ENCODE measurements around the gene ITPR1.

ITPR1 gene

DNA sequence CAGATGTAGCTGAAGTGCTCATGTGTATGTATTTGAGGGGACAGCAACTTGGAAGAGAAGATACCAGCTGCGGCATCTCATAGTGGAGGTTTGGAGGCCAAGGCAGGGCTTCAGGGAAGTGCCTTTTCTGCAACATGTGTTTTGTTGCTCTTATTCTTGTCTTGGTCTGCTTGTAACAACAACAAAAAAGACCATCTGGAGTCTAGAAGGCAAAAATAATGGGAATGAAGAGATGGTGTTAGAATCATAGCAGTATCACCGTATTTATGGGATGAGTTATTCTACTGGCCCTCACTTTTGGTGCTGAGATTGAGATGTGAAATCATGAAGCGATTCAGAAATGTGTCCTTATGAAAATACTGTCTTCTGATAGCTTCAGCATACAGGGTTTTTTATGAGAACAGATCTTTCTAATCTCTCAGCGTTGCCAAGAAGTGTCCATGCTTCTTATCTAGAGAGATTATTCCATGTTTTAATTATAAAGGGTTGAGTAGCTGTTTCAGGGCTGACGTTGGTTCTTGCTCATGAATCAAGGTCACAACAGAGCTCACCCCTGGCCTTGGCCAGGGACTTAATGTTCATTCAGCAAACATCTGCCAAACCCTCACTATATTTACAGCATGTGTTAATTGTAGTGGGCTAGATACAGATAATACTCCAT, 58.0 kb downstream of the ITPR1 start (continued):
- TF ChIP-seq, protein P1, sequence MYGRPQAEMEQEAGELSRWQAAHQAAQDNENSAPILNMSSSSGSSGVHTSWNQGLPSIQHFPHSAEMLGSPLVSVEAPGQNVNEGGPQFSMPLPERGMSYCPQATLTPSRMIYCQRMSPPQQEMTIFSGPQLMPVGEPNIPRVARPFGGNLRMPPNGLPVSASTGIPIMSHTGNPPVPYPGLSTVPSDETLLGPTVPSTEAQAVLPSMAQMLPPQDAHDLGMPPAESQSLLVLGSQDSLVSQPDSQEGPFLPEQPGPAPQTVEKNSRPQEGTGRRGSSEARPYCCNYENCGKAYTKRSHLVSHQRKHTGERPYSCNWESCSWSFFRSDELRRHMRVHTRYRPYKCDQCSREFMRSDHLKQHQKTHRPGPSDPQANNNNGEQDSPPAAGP (tag by site-specific recombination; IDR thresholded peaks at IDR 0.05) = no peak
- no peak for TF ChIP-seq MEIS1 (CRISPR knock-in tag; IDR thresholded peaks at IDR 0.05; ENCODE audit: borderline replicate concordance)

DNA sequence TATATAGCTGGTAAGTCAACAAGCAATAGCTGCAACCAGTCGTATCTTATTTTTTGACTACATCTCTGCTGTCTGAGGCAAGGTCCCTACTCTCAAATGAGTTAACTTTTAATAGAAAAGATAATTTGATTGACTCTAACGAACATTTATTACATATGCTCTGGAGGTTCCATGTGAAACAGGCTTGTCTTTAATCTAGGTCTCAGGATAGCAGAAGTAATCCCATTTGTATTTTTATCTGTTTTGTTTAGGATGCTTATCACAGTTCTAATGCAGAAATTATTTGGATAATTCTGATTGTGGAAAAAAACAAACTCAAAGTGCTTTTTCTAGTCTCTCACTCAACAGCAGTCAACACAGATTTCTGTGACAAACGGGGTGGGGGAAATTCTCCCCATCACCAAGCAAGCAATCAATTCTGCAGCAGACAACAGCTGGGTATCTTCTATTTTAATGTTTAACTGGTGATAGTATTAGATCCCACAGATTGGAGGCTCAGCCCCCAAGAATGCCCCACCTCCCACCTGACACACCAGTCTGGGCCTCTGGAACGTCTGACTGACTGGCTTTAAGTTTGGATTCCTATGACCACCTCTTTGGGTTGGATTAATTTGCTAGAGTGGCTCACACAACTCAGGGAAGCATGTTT, 58.8 kb downstream of the ITPR1 start:
- H3K36me3 ChIP-seq (ENCODE audit: control insufficient read depth in 2 of 2, insufficient read depth in 1 of 2, low read length in 2 of 2) = no peaks in the 10 kb centered on the region
- TF ChIP-seq ZNF426 (tag by site-specific recombination; IDR thresholded peaks at IDR 0.05) (no peak), ZNF561 (tag by site-specific recombination; IDR thresholded peaks at IDR 0.05; ENCODE audit: borderline replicate concordance) (no peak), KLF16 (tag by site-specific recombination; IDR thresholded peaks at IDR 0.05) (no peak), ZFP3 (tag by site-specific recombination; IDR thresholded peaks at IDR 0.05; ENCODE audit: low read depth) (no peak), YY2 (tag by site-specific recombination; IDR thresholded peaks at IDR 0.05) (no peak), ZNF221 (tag by site-specific recombination; IDR thresholded peaks at IDR 0.05; ENCODE audit: borderline replicate concordance) (no peak), ZNF654 (tag by site-specific recombination; IDR thresholded peaks at IDR 0.05; ENCODE audit: low read depth) (no peak), ZNF473 (tag by site-specific recombination; IDR thresholded peaks at IDR 0.05) (no peak), ELK4 (IDR thresholded peaks at IDR 0.05; ENCODE audit: borderline replicate concordance, low read depth, low read length) (no peak), BCL11B (tag by site-specific recombination; IDR thresholded peaks at IDR 0.05; ENCODE audit: low read depth) (no peak), ZNF777 (tag by site-specific recombination; IDR thresholded peaks at IDR 0.05; ENCODE audit: borderline replicate concordance) (no peak)
- TF ChIP-seq, protein P2, sequence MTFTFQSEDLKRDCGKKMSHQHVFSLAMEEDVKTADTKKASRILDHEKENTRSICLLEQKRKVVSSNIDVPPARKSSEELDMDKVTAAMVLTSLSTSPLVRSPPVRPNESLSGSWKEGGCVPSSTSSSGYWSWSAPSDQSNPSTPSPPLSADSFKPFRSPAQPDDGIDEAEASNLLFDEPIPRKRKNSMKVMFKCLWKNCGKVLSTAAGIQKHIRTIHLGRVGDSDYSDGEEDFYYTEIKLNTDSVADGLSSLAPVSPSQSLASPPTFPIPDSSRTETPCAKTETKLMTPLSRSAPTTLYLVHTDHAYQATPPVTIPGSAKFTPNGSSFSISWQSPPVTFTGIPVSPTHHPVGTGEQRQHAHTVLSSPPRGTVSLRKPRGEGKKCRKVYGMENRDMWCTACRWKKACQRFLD (tag by site-specific recombination; IDR thresholded peaks at IDR 0.05) = no peak
- TF ChIP-seq, protein P3, sequence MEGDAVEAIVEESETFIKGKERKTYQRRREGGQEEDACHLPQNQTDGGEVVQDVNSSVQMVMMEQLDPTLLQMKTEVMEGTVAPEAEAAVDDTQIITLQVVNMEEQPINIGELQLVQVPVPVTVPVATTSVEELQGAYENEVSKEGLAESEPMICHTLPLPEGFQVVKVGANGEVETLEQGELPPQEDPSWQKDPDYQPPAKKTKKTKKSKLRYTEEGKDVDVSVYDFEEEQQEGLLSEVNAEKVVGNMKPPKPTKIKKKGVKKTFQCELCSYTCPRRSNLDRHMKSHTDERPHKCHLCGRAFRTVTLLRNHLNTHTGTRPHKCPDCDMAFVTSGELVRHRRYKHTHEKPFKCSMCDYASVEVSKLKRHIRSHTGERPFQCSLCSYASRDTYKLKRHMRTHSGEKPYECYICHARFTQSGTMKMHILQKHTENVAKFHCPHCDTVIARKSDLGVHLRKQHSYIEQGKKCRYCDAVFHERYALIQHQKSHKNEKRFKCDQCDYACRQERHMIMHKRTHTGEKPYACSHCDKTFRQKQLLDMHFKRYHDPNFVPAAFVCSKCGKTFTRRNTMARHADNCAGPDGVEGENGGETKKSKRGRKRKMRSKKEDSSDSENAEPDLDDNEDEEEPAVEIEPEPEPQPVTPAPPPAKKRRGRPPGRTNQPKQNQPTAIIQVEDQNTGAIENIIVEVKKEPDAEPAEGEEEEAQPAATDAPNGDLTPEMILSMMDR (tag by site-specific recombination; IDR thresholded peaks at IDR 0.05) = no peak
- no peaks in the 10 kb centered on the region for H3K9me3 ChIP-seq (ENCODE audit: control insufficient read depth, insufficient read depth, low read depth, low read length)
- CTCF ChIA-PET = interaction anchor here (1.2 kb wide), 1 partner anchor 81 kb away, joined by 4 read pairs; no protein-coding TSS in a partner anchor
- H3K27ac ChIP-seq (ENCODE audit: extremely low read depth, low read depth, low read length) = no peak overlapping the region
- POLR2A ChIA-PET = no interaction called here
- peaks cover 5% of the 10 kb centered on the region; the same call in 1 of the 2 replicates for H3K4me1 ChIP-seq (ENCODE audit: control insufficient read depth, insufficient read depth, low read length)
- H3K4me3 ChIP-seq (ENCODE audit: low read depth, low read length) = no peak overlapping the region

- peaks cover 5% of the 10 kb centered on the region; the same call in 1 of the 2 replicates for H3K4me1 ChIP-seq (ENCODE audit: control insufficient read depth, insufficient read depth, low read length)
- H3K4me3 ChIP-seq (ENCODE audit: low read depth, low read length) = no peak overlapping the region
- ChIA-PET CTCF (no interaction called here), POLR2A (no interaction called here)
- H3K27ac ChIP-seq (ENCODE audit: extremely low read depth, low read depth, low read length) = no peak overlapping the region
- no peaks in the 10 kb centered on the region for H3K9me3 ChIP-seq (ENCODE audit: control insufficient read depth, insufficient read depth, low read depth, low read length)
- H3K36me3 ChIP-seq (ENCODE audit: control insufficient read depth in 2 of 2, insufficient read depth in 1 of 2, low read length in 2 of 2) = no peaks in the 10 kb centered on the region
- no peak for TF ChIP-seq ZNF48 (tag by site-specific recombination; IDR thresholded peaks at IDR 0.05)
- no peak for TF ChIP-seq FEZF1 (tag by site-specific recombination; IDR thresholded peaks at IDR 0.05)
- TF ChIP-seq, protein P4, sequence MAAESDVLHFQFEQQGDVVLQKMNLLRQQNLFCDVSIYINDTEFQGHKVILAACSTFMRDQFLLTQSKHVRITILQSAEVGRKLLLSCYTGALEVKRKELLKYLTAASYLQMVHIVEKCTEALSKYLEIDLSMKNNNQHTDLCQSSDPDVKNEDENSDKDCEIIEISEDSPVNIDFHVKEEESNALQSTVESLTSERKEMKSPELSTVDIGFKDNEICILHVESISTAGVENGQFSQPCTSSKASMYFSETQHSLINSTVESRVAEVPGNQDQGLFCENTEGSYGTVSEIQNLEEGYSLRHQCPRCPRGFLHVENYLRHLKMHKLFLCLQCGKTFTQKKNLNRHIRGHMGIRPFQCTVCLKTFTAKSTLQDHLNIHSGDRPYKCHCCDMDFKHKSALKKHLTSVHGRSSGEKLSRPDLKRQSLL (tag by site-specific recombination; IDR thresholded peaks at IDR 0.05) = no peak
- TF ChIP-seq HOXA7 (CRISPR knock-in tag; IDR thresholded peaks at IDR 0.05; ENCODE audit: borderline replicate concordance) = no peak
- TF ChIP-seq ZNF423 (tag by site-specific recombination; IDR thresholded peaks at IDR 0.05) = no peak
- TF ChIP-seq ZNF530 (tag by site-specific recombination; IDR thresholded peaks at IDR 0.05; ENCODE audit: low read depth) = no peak
- TF ChIP-seq, protein P5, sequence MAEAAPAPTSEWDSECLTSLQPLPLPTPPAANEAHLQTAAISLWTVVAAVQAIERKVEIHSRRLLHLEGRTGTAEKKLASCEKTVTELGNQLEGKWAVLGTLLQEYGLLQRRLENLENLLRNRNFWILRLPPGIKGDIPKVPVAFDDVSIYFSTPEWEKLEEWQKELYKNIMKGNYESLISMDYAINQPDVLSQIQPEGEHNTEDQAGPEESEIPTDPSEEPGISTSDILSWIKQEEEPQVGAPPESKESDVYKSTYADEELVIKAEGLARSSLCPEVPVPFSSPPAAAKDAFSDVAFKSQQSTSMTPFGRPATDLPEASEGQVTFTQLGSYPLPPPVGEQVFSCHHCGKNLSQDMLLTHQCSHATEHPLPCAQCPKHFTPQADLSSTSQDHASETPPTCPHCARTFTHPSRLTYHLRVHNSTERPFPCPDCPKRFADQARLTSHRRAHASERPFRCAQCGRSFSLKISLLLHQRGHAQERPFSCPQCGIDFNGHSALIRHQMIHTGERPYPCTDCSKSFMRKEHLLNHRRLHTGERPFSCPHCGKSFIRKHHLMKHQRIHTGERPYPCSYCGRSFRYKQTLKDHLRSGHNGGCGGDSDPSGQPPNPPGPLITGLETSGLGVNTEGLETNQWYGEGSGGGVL (tag by site-specific recombination; IDR thresholded peaks at IDR 0.05) = no peak
- peak; percentile 16; the same call in 1 of the 2 replicates for TF ChIP-seq ATF2 (tag by site-specific recombination; IDR thresholded peaks at IDR 0.05; ENCODE audit: low read depth)
These were observed 59.7 kb downstream of the ITPR1 start for GRCh38 chr3:4552811-4553210.

Measured in HEK293 (cell line).